ENCODE results near the gene TXNRD2.

DNA sequence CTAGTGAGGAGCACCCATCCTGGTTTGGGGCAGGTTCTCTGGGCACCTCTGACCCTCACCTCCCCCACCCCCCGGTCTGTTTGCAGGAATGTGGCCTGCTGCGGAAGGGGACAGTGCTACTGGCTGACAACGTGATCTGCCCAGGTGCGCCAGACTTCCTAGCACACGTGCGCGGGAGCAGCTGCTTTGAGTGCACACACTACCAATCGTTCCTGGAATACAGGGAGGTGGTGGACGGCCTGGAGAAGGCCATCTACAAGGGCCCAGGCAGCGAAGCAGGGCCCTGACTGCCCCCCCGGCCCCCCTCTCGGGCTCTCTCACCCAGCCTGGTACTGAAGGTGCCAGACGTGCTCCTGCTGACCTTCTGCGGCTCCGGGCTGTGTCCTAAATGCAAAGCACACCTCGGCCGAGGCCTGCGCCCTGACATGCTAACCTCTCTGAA is 26.9 kb upstream of the TXNRD2 start:
- TF ChIP-seq, protein P1, sequence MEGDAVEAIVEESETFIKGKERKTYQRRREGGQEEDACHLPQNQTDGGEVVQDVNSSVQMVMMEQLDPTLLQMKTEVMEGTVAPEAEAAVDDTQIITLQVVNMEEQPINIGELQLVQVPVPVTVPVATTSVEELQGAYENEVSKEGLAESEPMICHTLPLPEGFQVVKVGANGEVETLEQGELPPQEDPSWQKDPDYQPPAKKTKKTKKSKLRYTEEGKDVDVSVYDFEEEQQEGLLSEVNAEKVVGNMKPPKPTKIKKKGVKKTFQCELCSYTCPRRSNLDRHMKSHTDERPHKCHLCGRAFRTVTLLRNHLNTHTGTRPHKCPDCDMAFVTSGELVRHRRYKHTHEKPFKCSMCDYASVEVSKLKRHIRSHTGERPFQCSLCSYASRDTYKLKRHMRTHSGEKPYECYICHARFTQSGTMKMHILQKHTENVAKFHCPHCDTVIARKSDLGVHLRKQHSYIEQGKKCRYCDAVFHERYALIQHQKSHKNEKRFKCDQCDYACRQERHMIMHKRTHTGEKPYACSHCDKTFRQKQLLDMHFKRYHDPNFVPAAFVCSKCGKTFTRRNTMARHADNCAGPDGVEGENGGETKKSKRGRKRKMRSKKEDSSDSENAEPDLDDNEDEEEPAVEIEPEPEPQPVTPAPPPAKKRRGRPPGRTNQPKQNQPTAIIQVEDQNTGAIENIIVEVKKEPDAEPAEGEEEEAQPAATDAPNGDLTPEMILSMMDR (conservative IDR thresholded peaks at IDR 0.05; ENCODE audit: low read depth in 2 of 2), result no peak
- no peak for TF ChIP-seq EZH2phosphoT487 (IDR thresholded peaks at IDR 0.05; ENCODE audit: unreplicated experiment)
- TF ChIP-seq POLR2AphosphoS5 (IDR thresholded peaks at IDR 0.05; ENCODE audit: low read depth), result no peak
